Immature natural killer cell (primary cell): ENCODE measurements around the gene HPF1. TPM values are rescaled to one million over a fixed set of nuclear protein-coding genes. Genes with fewer than 3 reads are reported as not detected.

Experiments
- DNase-seq, 3 donors: peaks; one replicate each; pipeline ENCODE4 v3.0.0; 2022; ENCODE audit warnings: mixed read lengths in 1 of 3
- H3K27ac Mint-ChIP-seq, 6 donors: one replicate each; pipeline ENCODE4 v1.8.0; 2020; ENCODE audit warnings: mixed read lengths in 6 of 6, mild to moderate bottlenecking in 5 of 6, inconsistent platforms in 4 of 6, moderate library complexity in 3 of 6
- H3K27me3 Mint-ChIP-seq, 3 donors: one replicate each; pipeline ENCODE4 v1.8.0; 2020 to 2021; ENCODE audit warnings: low read depth in 3 of 3, mild to moderate bottlenecking in 3 of 3, mixed read lengths in 3 of 3, moderate library complexity in 3 of 3, inconsistent platforms in 1 of 3
- H3K36me3 Mint-ChIP-seq, 3 donors: one replicate each; pipeline ENCODE4 v1.8.0; 2020; ENCODE audit warnings: mixed read lengths in 3 of 3, inconsistent platforms in 2 of 3, mild to moderate bottlenecking in 2 of 3
- H3K4me1 Mint-ChIP-seq, 2 donors: one replicate each; pipeline ENCODE4 v1.8.0; 2020; ENCODE audit warnings: inconsistent platforms in 2 of 2, mild to moderate bottlenecking in 2 of 2, mixed read lengths in 2 of 2, moderate library complexity in 1 of 2
- H3K4me3 Mint-ChIP-seq, 5 donors: one replicate each; pipeline ENCODE4 v1.8.0; 2020; ENCODE audit warnings: mild to moderate bottlenecking in 5 of 5, mixed read lengths in 5 of 5, inconsistent platforms in 3 of 5, moderate library complexity in 3 of 5
- H3K9me3 Mint-ChIP-seq, 6 donors: one replicate each; pipeline ENCODE4 v1.8.0; 2020; ENCODE audit warnings: mild to moderate bottlenecking in 6 of 6, mixed read lengths in 6 of 6, inconsistent platforms in 4 of 6, moderate library complexity in 3 of 6
- polyA plus RNA-seq, 3 donors: library from polyadenylated mRNA; unstranded; fragments of 300-500 nt; fragmentation: Illumina TruSeq; gene quantifications; one replicate each; pipeline ENCODE4 v1.2.3, GENCODE V29; 2021

Gene HPF1
- polyA plus RNA-seq, 3 donors from 2014 or later: 36.7 to 46.0 (median 43.0) TPM

- DNase-seq: no peak
- Mint-ChIP-seq H3K4me3 (no peak overlapping the region), H3K4me1 (no peaks in the 10 kb centered on the region), H3K36me3 (peaks cover 5 to 17% (median 11%) of the 10 kb centered on the region in 3 donors), H3K9me3 (no peaks in the 10 kb centered on the region), H3K27ac (no peak overlapping the region), H3K27me3 (peaks cover 0 to 2% (median 0%) of the 10 kb centered on the region in 3 donors)
These were observed 37.2 kb downstream of the HPF1 start for GRCh38 chr4:169720529-169720928.

DNA sequence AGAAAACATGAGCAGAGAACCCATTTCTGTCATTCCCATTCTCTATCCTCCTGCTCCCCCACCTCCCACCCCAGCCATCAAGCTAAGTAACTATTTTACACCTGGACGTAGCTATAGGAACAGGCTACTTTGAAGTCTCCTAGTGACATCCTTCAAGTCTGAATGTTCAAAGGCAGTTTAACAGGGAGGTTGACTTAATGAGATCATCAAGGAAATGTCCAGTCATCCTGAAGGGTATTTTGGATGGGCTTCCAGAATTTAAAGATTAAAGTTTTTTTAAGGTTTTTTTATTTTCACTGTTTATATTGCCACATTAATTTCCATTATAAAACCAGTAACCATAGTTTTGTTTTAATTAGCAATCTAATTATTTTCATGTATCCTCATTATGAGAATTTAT, 41.1 kb downstream of the HPF1 start:
- peaks cover 20 to 31% (median 23%) of the 10 kb centered on the region in 3 donors for H3K36me3 Mint-ChIP-seq
- no peaks in the 10 kb centered on the region for H3K9me3 Mint-ChIP-seq
- no peak overlapping the region for H3K4me3 Mint-ChIP-seq
- H3K27me3 Mint-ChIP-seq: no peaks in the 10 kb centered on the region
- no peak overlapping the region for H3K27ac Mint-ChIP-seq
- H3K4me1 Mint-ChIP-seq: no peaks in the 10 kb centered on the region
- no peak for DNase-seq

- Mint-ChIP-seq H3K4me1 (no peaks in the 10 kb centered on the region), H3K9me3 (no peaks in the 10 kb centered on the region), H3K27me3 (no peaks in the 10 kb centered on the region), H3K36me3 (peaks cover 20 to 31% (median 23%) of the 10 kb centered on the region in 3 donors), H3K4me3 (no peak overlapping the region), H3K27ac (no peak overlapping the region)
- no peak for DNase-seq
These were observed 41.9 kb downstream of the HPF1 start for GRCh38 chr4:169715826-169716225.

DNA sequence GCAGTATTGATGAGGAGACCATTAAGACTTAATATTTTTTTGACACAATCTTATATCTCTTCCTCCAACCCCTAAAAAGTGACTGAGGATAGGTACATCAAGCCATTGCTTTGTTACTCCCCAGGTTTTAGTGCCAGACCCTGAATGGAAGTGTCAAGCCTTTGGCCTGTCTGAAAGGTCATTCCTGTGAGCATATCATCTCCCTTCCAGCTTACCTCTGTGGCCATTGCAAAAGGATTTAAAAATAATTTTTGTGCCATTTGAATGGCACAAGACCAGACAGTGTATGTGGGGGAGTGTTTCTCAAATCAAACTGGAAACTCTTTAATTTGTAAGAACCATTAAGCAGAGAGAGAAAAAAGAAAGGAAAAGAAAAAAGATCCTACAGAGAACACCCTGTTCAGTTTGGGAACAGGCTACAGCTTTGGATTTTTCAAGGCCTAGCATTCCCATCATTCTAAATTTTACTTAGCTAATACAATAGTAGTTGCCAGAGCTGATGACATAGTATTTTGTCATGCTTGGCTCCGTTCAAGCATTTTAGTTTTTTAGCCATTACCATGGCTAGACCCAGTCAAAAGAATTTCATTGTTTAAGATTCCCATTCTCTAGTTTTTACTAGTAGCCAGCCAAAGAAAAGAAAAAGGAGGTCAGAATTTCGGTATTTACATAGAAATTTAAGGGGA, 49.6 kb downstream of the HPF1 start:
- no peaks in the 10 kb centered on the region for H3K27me3 Mint-ChIP-seq
- no peaks in the 10 kb centered on the region for H3K4me1 Mint-ChIP-seq
- no peak for DNase-seq
- H3K36me3 Mint-ChIP-seq: peaks cover 12 to 25% (median 16%) of the 10 kb centered on the region in 3 donors
- H3K4me3 Mint-ChIP-seq: no peak overlapping the region
- no peaks in the 10 kb centered on the region for H3K9me3 Mint-ChIP-seq
- peak overlapping the region in 1 of 6 donors; percentile 22 for H3K27ac Mint-ChIP-seq

- H3K27ac Mint-ChIP-seq: no peak overlapping the region
- no peak overlapping the region for H3K4me3 Mint-ChIP-seq
- H3K27me3 Mint-ChIP-seq: no peaks in the 10 kb centered on the region
- no peaks in the 10 kb centered on the region for H3K9me3 Mint-ChIP-seq
- no peaks in the 10 kb centered on the region for H3K4me1 Mint-ChIP-seq
- DNase-seq: no peak
- peaks cover 23 to 36% (median 28%) of the 10 kb centered on the region in 3 donors for H3K36me3 Mint-ChIP-seq
These were observed 59.4 kb downstream of the HPF1 start for GRCh38 chr4:169698331-169698730.

DNA sequence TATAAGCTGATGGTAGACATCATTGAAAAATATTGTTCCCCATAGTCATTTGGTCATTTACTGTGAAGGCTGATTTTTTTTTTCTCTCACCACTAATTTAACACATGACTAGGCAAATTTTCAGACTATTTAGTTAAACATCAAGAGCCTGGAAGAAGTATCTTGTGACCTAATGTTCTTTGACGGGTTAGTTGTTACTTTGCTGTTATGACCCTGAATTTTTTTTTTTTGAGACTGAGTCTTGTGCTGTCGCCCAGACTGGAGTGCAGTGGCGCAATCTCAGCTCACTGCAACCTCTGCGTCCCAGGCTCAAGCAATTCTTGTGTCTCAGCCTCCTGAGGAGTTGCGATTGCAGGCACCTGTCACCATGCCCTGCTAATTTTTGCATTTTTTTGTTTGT, 67.0 kb downstream of the HPF1 start:
- Mint-ChIP-seq H3K27ac (no peak overlapping the region), H3K27me3 (no peaks in the 10 kb centered on the region), H3K9me3 (no peaks in the 10 kb centered on the region), H3K4me3 (no peak overlapping the region), H3K4me1 (no peaks in the 10 kb centered on the region), H3K36me3 (peaks cover 16 to 27% (median 16%) of the 10 kb centered on the region in 3 donors)
- no peak for DNase-seq

GRCh38 chr4:169689681-169690080, 68.1 kb downstream of the HPF1 start:
- no peak overlapping the region for H3K4me3 Mint-ChIP-seq
- no peaks in the 10 kb centered on the region for H3K4me1 Mint-ChIP-seq
- H3K36me3 Mint-ChIP-seq: peaks cover 16 to 23% (median 16%) of the 10 kb centered on the region in 3 donors
- no peak for DNase-seq
- no peak overlapping the region for H3K27ac Mint-ChIP-seq
- H3K9me3 Mint-ChIP-seq: no peaks in the 10 kb centered on the region
- no peaks in the 10 kb centered on the region for H3K27me3 Mint-ChIP-seq

DNA sequence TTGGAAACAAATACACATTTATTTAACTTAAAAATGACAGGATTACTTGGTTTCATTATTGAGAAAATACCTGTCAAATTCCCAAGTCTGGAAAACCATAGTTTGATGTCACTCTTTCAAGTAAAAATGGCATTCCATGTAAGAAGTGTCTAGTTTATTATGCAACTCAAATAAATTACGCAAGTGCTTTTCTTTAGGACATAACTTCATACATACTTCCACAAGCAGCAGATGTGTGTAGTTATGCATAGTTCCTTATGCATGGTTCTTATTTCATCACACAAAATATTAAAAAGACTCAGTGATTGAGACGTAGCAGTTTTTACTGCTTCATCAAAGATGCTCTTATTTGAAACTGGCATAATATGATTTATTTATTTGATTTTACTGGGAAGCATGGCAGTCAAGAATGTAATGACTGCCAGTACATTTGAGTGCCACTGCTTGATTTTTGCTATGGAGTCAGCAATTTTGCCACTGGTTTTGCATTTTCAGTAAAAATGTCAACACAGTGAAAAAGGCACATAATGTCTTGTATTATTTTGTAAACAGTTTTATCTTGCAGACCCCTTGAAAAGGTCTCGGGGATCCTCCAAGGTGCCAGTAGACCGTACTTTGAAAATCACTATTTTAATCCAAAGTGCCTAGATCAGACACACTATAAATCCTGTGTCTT, 75.2 kb downstream of the HPF1 start:
- Mint-ChIP-seq H3K4me3 (no peak overlapping the region), H3K27ac (no peak overlapping the region), H3K27me3 (no peaks in the 10 kb centered on the region), H3K9me3 (no peaks in the 10 kb centered on the region), H3K4me1 (peaks cover 0 to 10% of the 10 kb centered on the region in 2 donors), H3K36me3 (peaks cover 13 to 17% (median 13%) of the 10 kb centered on the region in 3 donors)
- DNase-seq: no peak

Other genes starting within 250 kb of the HPF1 start
- 10 to 100 TPM in 1 of 3 donors, 1 to 10 TPM in 2; 2.5 to 12.8 (median 5.8) TPM for gene NEK1, start 145.4 kb downstream of the HPF1 start, polyA plus RNA-seq
- gene CLCN3, start 137.4 kb downstream of the HPF1 start, polyA plus RNA-seq: 10 to 100 TPM in 1 of 3 donors, 1 to 10 TPM in 2; 4.7 to 12.6 (median 9.2) TPM